IMR-90 (cell line): ENCODE results near the gene MFSD12.

Source experiments
- RAD21 ChIP-seq: IDR thresholded peaks from 2 replicates; pipeline ENCODE4 v1.6.1; 2012; ENCODE audit warnings: low read length, improper control_type of control experiment
- TF ChIP-seq, protein P1 (sequence below): conservative IDR thresholded peaks from 2 replicates; pipeline ENCODE4 v1.5.1; 2012; ENCODE audit warnings: mild to moderate bottlenecking, low read depth, low read length, improper control_type of control experiment

DNA sequence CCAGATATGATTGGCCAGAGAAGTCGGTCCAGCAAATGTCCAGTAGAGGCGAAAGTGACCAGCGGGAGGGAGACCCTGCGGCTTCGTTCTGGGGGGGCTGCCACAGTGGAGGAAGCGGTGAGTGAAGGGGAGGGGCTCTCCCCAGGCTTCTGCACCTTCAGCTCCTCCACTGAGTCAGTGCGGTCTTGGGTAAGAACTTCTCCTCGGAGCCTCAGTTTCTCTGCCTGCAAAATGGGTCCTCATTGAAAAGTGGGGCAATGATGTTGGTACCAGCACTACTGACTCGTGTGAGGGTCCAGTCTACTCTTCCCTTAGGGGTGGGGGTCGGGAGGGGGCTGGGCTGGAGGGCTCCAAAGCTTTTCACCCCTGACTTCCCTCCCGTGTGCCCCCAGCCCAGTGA is 32.1 kb upstream of the MFSD12 start:
- TF ChIP-seq, protein P1, sequence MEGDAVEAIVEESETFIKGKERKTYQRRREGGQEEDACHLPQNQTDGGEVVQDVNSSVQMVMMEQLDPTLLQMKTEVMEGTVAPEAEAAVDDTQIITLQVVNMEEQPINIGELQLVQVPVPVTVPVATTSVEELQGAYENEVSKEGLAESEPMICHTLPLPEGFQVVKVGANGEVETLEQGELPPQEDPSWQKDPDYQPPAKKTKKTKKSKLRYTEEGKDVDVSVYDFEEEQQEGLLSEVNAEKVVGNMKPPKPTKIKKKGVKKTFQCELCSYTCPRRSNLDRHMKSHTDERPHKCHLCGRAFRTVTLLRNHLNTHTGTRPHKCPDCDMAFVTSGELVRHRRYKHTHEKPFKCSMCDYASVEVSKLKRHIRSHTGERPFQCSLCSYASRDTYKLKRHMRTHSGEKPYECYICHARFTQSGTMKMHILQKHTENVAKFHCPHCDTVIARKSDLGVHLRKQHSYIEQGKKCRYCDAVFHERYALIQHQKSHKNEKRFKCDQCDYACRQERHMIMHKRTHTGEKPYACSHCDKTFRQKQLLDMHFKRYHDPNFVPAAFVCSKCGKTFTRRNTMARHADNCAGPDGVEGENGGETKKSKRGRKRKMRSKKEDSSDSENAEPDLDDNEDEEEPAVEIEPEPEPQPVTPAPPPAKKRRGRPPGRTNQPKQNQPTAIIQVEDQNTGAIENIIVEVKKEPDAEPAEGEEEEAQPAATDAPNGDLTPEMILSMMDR, result no peak
- TF ChIP-seq RAD21, result no peak
